HepG2 (cell line): ENCODE results near the gene TAAR6. TPM values are rescaled to one million over a fixed set of nuclear protein-coding genes. Genes with fewer than 3 reads are reported as not detected.

Experiments
- ATAC-seq: fragments of 200-7000 bp; cut with Tn5 transposase; 3 replicates; pipeline ENCODE4 v1.9.1; 2020; ENCODE audit warnings: mild to moderate bottlenecking, moderate library complexity
- BruUV-seq: library from RNA; stranded (reverse); fragments of 400-500 nt; replicated peaks from 2 replicates; lab custom pipeline; 2021; lab: Mats Ljungman, UMichigan
- CTCF ChIA-PET: fragments of 300-600 bp; formaldehyde crosslinking; extraction: SDS; loops from one replicate; lab custom pipeline; 2021; ENCODE audit warnings: low total read pairs, inconsistent platforms, low intra/inter-chr PET ratio; lab: Yijun Ruan, JAX
- POLR2A ChIA-PET: fragments of 350-600 bp; sonication (Branson Sonifier 250); formaldehyde crosslinking; loops from one replicate; lab custom pipeline; 2020; ENCODE audit warnings: antibody characterized with exemption, inconsistent platforms; lab: Yijun Ruan, JAX
- DNase-seq: peaks from one replicate; pipeline ENCODE4 v3.0.0-alpha.2; 2015; ENCODE audit warnings: low spot score
- FAIRE-seq: peaks from 3 replicates; lab custom pipeline; 2011; peaks lifted over from hg19 to GRCh38; lab: Jason Lieb, UNC
- H2AFZ ChIP-seq: one replicate; pipeline ENCODE4 v1.6.1; 2011; ENCODE audit warnings: low read length, inconsistent platforms
- H3K27ac ChIP-seq: fragments of 300-600 bp; 3 replicates; pipeline ENCODE4 v1.8.0; 2011; ENCODE audit warnings: mixed run types, mild to moderate bottlenecking, mixed read lengths, low read length, inconsistent platforms; ENCODE audit not compliant: insufficient read depth; ENCODE audit errors: extremely low read length
- H3K27me3 ChIP-seq, 2 experiments: fragments of 200-600 bp in 1 of 2; 2 replicates in 1 of 2; 3 replicates in 1 of 2; pipeline versions ENCODE4 v1.6.0 to v1.8.0; 2011; ENCODE audit warnings: low read length in 2 of 2, mild to moderate bottlenecking in 2 of 2, moderate library complexity in 2 of 2, inconsistent platforms in 1 of 2; ENCODE audit not compliant: insufficient read depth in 2 of 2, control insufficient read depth in 1 of 2
- H3K36me3 ChIP-seq, 2 experiments: fragments of 200-600 bp in 1 of 2; replicated peaks in 1 of 2; 2 replicates in 1 of 2; 3 replicates in 1 of 2; pipeline versions ENCODE4 v1.5.1 to v1.8.0; 2011; ENCODE audit warnings: low read length in 2 of 2, inconsistent platforms in 1 of 2; ENCODE audit not compliant: insufficient read depth in 2 of 2, control insufficient read depth in 1 of 2
- H3K4me1 ChIP-seq: 2 replicates; pipeline ENCODE4 v1.5.1; 2012; ENCODE audit warnings: low read length, inconsistent platforms; ENCODE audit not compliant: insufficient read depth
- H3K4me2 ChIP-seq: 2 replicates; pipeline ENCODE4 v1.6.0; 2011; ENCODE audit warnings: low read depth, low read length, inconsistent platforms
- H3K4me3 ChIP-seq, 3 experiments: fragments of 200-600 bp in 1 of 3; sonication (generic), shearing (Covaris generic) in 1 of 3; replicated peaks in 1 of 3; 2 replicates each; pipeline ENCODE4 v1.5.1; 2011 to 2016; ENCODE audit warnings: low read length in 3 of 3, inconsistent platforms in 2 of 3, low read depth in 2 of 3, mild to moderate bottlenecking in 2 of 3, control low read depth in 1 of 3, mixed read lengths in 1 of 3; ENCODE audit not compliant: insufficient read depth in 1 of 3
- H3K79me2 ChIP-seq: one replicate; pipeline ENCODE4 v1.6.1; 2011; ENCODE audit warnings: low read length, inconsistent platforms; ENCODE audit not compliant: insufficient read depth
- H3K9ac ChIP-seq: 2 replicates; pipeline ENCODE4 v1.6.0; 2011; ENCODE audit warnings: mild to moderate bottlenecking, low read depth, low read length, inconsistent platforms; ENCODE audit not compliant: insufficient read depth
- H3K9me3 ChIP-seq: 2 replicates; pipeline ENCODE4 v1.5.1; 2012; ENCODE audit warnings: mild to moderate bottlenecking, low read length
- H4K20me1 ChIP-seq: 2 replicates; pipeline ENCODE4 v1.6.0; 2011; ENCODE audit warnings: inconsistent platforms, mild to moderate bottlenecking, low read length, moderate library complexity; ENCODE audit not compliant: insufficient read depth
- ARNT ChIP-seq: fragments of 450-650 bp; IDR thresholded peaks from 2 replicates; pipeline ENCODE4 v1.6.1; 2017
- BRD4 ChIP-seq: sonication (generic); formaldehyde crosslinking; IDR thresholded peaks from 2 replicates; pipeline ENCODE4 v1.4.0; 2020; ENCODE audit warnings: missing genetic modification reagents
- CCAR2 ChIP-seq: fragments of 200-400 bp; formaldehyde crosslinking; optimal IDR thresholded peaks from 2 replicates; pipeline ENCODE3; 2018; ENCODE audit warnings: low read depth, mild to moderate bottlenecking, low read length, moderate library complexity
- GRHL1 ChIP-seq: sonication (generic); formaldehyde crosslinking; conservative IDR thresholded peaks from 2 replicates; pipeline ENCODE4 v1.8.0; 2022; ENCODE audit warnings: missing genetic modification reagents
- KDM4B ChIP-seq: sonication (generic); formaldehyde crosslinking; IDR thresholded peaks from 2 replicates; pipeline ENCODE4 v1.4.0; 2020; ENCODE audit warnings: missing genetic modification reagents
- KDM5B ChIP-seq: sonication (generic); formaldehyde crosslinking; IDR thresholded peaks from 2 replicates; pipeline ENCODE4 v1.4.0; 2020; ENCODE audit warnings: missing genetic modification reagents, mild to moderate bottlenecking, borderline replicate concordance
- MNT ChIP-seq: fragments of 450-650 bp; IDR thresholded peaks from 2 replicates; pipeline ENCODE4 v1.6.1; 2016
- NCOA2 ChIP-seq: sonication (generic); formaldehyde crosslinking; IDR thresholded peaks from 2 replicates; pipeline ENCODE4 v1.8.0; 2022; ENCODE audit warnings: inconsistent platforms
- NFYC ChIP-seq: IDR thresholded peaks from 2 replicates; pipeline ENCODE4 v1.6.1; 2016; ENCODE audit warnings: missing genetic modification reagents, missing compliant biosample characterization
- RARA ChIP-seq: IDR thresholded peaks from 2 replicates; pipeline ENCODE4 v1.6.1; 2016; ENCODE audit warnings: missing genetic modification reagents, missing compliant biosample characterization
- TOE1 ChIP-seq: sonication (generic); formaldehyde crosslinking; IDR thresholded peaks from 2 replicates; pipeline ENCODE4 v1.4.0; 2020; ENCODE audit warnings: mild to moderate bottlenecking, missing genetic modification reagents
- ZBTB37 ChIP-seq: sonication (generic); formaldehyde crosslinking; IDR thresholded peaks from 2 replicates; pipeline ENCODE4 v1.4.0; 2020; ENCODE audit warnings: mild to moderate bottlenecking, missing genetic modification reagents
- ZFP1 ChIP-seq: IDR thresholded peaks from 2 replicates; pipeline ENCODE4 v1.6.1; 2016
- ZNF180 ChIP-seq: sonication (generic); formaldehyde crosslinking; IDR thresholded peaks from 2 replicates; pipeline ENCODE4 v1.4.0; 2020; ENCODE audit warnings: low read depth, missing genetic modification reagents, borderline replicate concordance
- ZNF224 ChIP-seq: sonication (generic); formaldehyde crosslinking; IDR thresholded peaks from 2 replicates; pipeline ENCODE4 v1.5.0; 2020; ENCODE audit warnings: mild to moderate bottlenecking, missing genetic modification reagents
- ZNF292 ChIP-seq: sonication (generic); formaldehyde crosslinking; IDR thresholded peaks from 2 replicates; pipeline ENCODE4 v1.8.1; 2022; ENCODE audit warnings: mild to moderate bottlenecking, low read depth, missing genetic modification reagents, borderline replicate concordance
- ZNF713 ChIP-seq: sonication (generic); formaldehyde crosslinking; IDR thresholded peaks from 2 replicates; pipeline ENCODE4 v1.4.0; 2020; ENCODE audit warnings: mild to moderate bottlenecking, missing genetic modification reagents
- ZNF720 ChIP-seq: sonication (generic); formaldehyde crosslinking; IDR thresholded peaks from 2 replicates; pipeline ENCODE4 v1.4.0; 2020; ENCODE audit warnings: missing genetic modification reagents
- WGBS: methylation state at CpG from one replicate; pipeline ENCODE4 v1.1.6; 2017; ENCODE audit warnings: low lambda C conversion rate; 5-methylcytosine and 5-hydroxymethylcytosine counted together
- in situ Hi-C: cut with HindIII; loops from 2 replicates; pipeline ENCODE4 v1.10.0; 2017; ENCODE audit warnings: low pct_unique_long_range_greater_than_20kb; ENCODE audit not compliant: extremely low pct_ligation_motif_present
- intact Hi-C: fragments of 100-400 bp; cut with micrococcal nuclease; formaldehyde crosslinking; loops from one replicate; pipeline ENCODE4 v1.10.0; 2022; ENCODE audit not compliant: unreplicated experiment
- polyA plus RNA-seq, 8 experiments: library from polyadenylated mRNA; depleted of rRNA in 3 of 8; stranded (reverse) in 7 of 8; unstranded in 1 of 8; fragments of >200 nt; fragmentation: Illumina TruSeq in 4 of 8; extraction: Trizol in 4 of 8; gene quantifications; 2 replicates each; pipeline versions ENCODE4 v1.2.1 to v1.2.3, GENCODE V29; 2011 to 2016; ENCODE audit warnings: low read depth in 4 of 8, missing spikeins in 1 of 8, mixed read lengths in 1 of 8; ENCODE audit not compliant: insufficient read depth in 1 of 8
- total RNA-seq, 5 experiments: library from RNA; depleted of rRNA; stranded (reverse); fragments of >200 nt; fragmentation: Illumina TruSeq; extraction: Trizol; gene quantifications; 2 replicates each; pipeline ENCODE4 v1.2.3, GENCODE V29; 2016; ENCODE audit warnings: low read depth in 1 of 5
- TF ChIP-seq, protein P1 (sequence below): sonication (generic); formaldehyde crosslinking; IDR thresholded peaks from 2 replicates; pipeline ENCODE4 v1.8.1; 2022; ENCODE audit warnings: mild to moderate bottlenecking, missing genetic modification reagents

TAAR6 gene
- total and polyA plus RNA-seq, 2 of the 13 experiments (the other 11 are each of a cell fraction or from before 2014, with no cell fraction given) = not detected

DNA sequence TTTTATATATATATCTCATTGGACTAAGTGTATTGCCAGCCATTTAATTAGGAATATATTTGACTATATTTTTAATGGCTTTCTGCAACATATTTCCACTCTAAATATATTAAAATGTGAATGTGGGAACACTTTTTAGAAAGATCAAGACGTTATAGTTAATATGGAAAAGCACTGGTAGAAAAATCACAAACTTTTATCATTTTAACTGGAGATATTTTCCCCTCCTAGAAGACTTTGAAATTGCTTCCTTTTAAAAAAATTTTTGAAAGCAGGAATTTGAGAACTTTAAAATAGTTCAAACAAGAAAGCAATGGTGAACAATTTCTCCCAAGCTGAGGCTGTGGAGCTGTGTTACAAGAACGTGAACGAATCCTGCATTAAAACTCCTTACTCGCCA is 32.1 kb upstream of the TAAR6 start, which contains the start of gene TAAR9:
TAAR9 (plus strand) TSS at position 301 of the 400 bp plus-strand sequence; CDS start at position 314, 13 bp downstream.
- Histone ChIP-seq H3K79me2 (no peaks in the 10 kb centered on the region), H3K27ac (no peak within 1 kb of the TSS), H3K9me3 (no peaks in the 10 kb centered on the region), H4K20me1 (no peaks in the 10 kb centered on the region), H3K4me3 (no peak within 1 kb of the TSS), H3K36me3 (no peaks in the 10 kb centered on the region), H3K27me3 (no peaks in the 10 kb centered on the region), H3K4me1 (peaks cover 15% of the 10 kb centered on the region), H3K4me2 (no peak within 1 kb of the TSS), H2AFZ (no peak within 1 kb of the TSS), H3K9ac (no peak within 1 kb of the TSS)
- ChIA-PET POLR2A (no interaction called here), CTCF (no interaction called here)
- DNase-seq (no peak), ATAC-seq (no peak), FAIRE-seq (no peak)
- no TSS peak for BruUV-seq
- intact Hi-C loops (loop anchor here (10.0 kb wide), 1 partner anchor 257 kb away; the partner anchor contains the start of gene SLC18B1), in situ Hi-C loops (no loop called here)
- WGBS = 40% methylated on average over 4 of the region's 4 CpGs
- TF ChIP-seq ZFP1 (CRISPR knock-in tag) = no peak
- TF ChIP-seq ZNF224 = no peak
- TF ChIP-seq, protein P1, sequence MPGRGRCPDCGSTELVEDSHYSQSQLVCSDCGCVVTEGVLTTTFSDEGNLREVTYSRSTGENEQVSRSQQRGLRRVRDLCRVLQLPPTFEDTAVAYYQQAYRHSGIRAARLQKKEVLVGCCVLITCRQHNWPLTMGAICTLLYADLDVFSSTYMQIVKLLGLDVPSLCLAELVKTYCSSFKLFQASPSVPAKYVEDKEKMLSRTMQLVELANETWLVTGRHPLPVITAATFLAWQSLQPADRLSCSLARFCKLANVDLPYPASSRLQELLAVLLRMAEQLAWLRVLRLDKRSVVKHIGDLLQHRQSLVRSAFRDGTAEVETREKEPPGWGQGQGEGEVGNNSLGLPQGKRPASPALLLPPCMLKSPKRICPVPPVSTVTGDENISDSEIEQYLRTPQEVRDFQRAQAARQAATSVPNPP (CRISPR knock-in tag) = no peak
- no peak for TF ChIP-seq ZNF292 (CRISPR knock-in tag)
- no peak for TF ChIP-seq NFYC
- no peak for TF ChIP-seq KDM4B (CRISPR knock-in tag)
- no peak for TF ChIP-seq RARA (CRISPR knock-in tag)
- TF ChIP-seq ZNF180 (CRISPR knock-in tag) = no peak
- no peak for TF ChIP-seq MNT
- TF ChIP-seq NCOA2 = no peak
- no peak for TF ChIP-seq BRD4 (CRISPR knock-in tag)
- TF ChIP-seq TOE1 (CRISPR knock-in tag) = no peak
- no peak for TF ChIP-seq ARNT
- no peak for TF ChIP-seq KDM5B (CRISPR knock-in tag)
- no peak for TF ChIP-seq ZNF720 (CRISPR knock-in tag)
- TF ChIP-seq ZBTB37 (CRISPR knock-in tag) = no peak
- TF ChIP-seq ZNF713 = no peak
- no peak for TF ChIP-seq GRHL1 (CRISPR knock-in tag)
- TF ChIP-seq CCAR2 = no peak
